Measurements from ENCODE around the gene BDKRB2. TPM values are rescaled to one million over a fixed set of nuclear protein-coding genes. Genes with fewer than 3 reads are reported as not detected.

BDKRB2 gene
- total RNA-seq, 1 donor from 2014 or later: 10.1 TPM

DNA sequence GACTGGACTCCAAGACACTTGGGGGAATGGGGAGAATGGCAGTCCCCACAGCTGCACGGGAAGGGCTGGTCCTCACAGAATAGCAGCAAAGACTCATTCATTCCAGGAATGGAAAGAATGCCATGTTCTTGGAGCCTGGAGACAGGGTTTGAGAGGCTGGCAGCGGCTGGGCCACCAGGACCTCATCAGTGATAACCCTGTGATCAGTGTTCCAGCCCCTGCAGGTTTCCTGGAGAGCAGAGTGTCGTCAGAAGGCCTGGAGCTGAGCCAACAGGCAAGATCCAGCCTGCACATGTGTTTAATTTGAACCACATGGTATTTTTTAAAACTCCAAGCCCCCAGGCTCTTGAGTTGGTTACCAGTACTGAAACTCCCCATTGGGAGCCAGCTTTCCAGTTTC is 62.7 kb downstream of the BDKRB2 start:
- DNase-seq (ENCODE audit: low spot score in 2 of 2, unreplicated experiment in 2 of 2): peak; percentile 69 to 76
- Mint-ChIP-seq H3K4me3 (no peak overlapping the region), H3K36me3 (peaks cover 18% of the 10 kb centered on the region), H3K27me3 (ENCODE audit: low read depth) (no peaks in the 10 kb centered on the region), H3K9me3 (peaks cover 6% of the 10 kb centered on the region), H3K27ac (peak overlapping the region; percentile 98), H3K4me1 (peaks cover 68% of the 10 kb centered on the region)
- TF ChIP-seq CTCF (IDR thresholded peaks at IDR 0.05; ENCODE audit: unreplicated experiment): no peak

DNA sequence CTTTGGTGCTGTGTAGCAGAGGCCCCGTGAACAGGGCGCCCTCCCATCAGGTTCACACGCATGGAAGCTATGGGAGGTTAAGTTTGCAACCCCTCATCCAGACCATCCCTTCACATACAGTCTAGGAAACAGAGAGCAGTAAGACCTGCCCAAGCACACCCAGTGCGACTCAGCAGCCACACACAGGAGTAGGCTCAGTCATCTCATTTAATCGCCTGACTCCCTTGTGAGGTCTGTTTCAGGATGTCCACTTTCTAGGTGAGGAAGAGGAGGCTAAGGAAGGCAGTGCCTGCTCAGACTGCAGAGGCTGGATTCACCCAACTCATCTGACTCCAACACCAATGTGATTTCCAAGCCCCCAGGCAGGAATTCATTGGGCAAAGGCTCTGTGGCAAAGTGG is 63.3 kb downstream of the BDKRB2 start:
- peaks cover 18% of the 10 kb centered on the region for H3K36me3 Mint-ChIP-seq
- H3K27ac Mint-ChIP-seq: peak overlapping the region; percentile 98
- no peak for TF ChIP-seq CTCF (IDR thresholded peaks at IDR 0.05; ENCODE audit: unreplicated experiment)
- H3K4me3 Mint-ChIP-seq: no peak overlapping the region
- no peaks in the 10 kb centered on the region for H3K27me3 Mint-ChIP-seq (ENCODE audit: low read depth)
- no peak for DNase-seq (ENCODE audit: low spot score in 2 of 2, unreplicated experiment in 2 of 2)
- H3K4me1 Mint-ChIP-seq: peaks cover 66% of the 10 kb centered on the region
- peaks cover 6% of the 10 kb centered on the region for H3K9me3 Mint-ChIP-seq

GRCh38 chr14:96268431-96269358 is 64.1 kb downstream of the BDKRB2 start:
- Mint-ChIP-seq H3K27ac (peak overlapping the region; percentile 98), H3K36me3 (peaks cover 18% of the 10 kb centered on the region), H3K27me3 (ENCODE audit: low read depth) (no peaks in the 10 kb centered on the region), H3K4me3 (no peak overlapping the region), H3K4me1 (peaks cover 73% of the 10 kb centered on the region), H3K9me3 (peaks cover 10% of the 10 kb centered on the region)
- no peak for TF ChIP-seq CTCF (IDR thresholded peaks at IDR 0.05; ENCODE audit: unreplicated experiment)
- no peak for DNase-seq (ENCODE audit: low spot score in 2 of 2, unreplicated experiment in 2 of 2)

GRCh38 chr14:96269359-96269710 is 64.7 kb downstream of the BDKRB2 start:
- Mint-ChIP-seq H3K27me3 (ENCODE audit: low read depth) (no peaks in the 10 kb centered on the region), H3K4me1 (peaks cover 73% of the 10 kb centered on the region), H3K9me3 (peaks cover 10% of the 10 kb centered on the region), H3K4me3 (no peak overlapping the region), H3K36me3 (peaks cover 12% of the 10 kb centered on the region), H3K27ac (peak overlapping the region; percentile 98)
- TF ChIP-seq CTCF (IDR thresholded peaks at IDR 0.05; ENCODE audit: unreplicated experiment): no peak
- DNase-seq (ENCODE audit: low spot score in 2 of 2, unreplicated experiment in 2 of 2): no peak

GRCh38 chr14:96270565-96271420 is 66.2 kb downstream of the BDKRB2 start:
- TF ChIP-seq CTCF (IDR thresholded peaks at IDR 0.05; ENCODE audit: unreplicated experiment): no peak
- no peak for DNase-seq (ENCODE audit: low spot score in 2 of 2, unreplicated experiment in 2 of 2)
- H3K4me1 Mint-ChIP-seq: peaks cover 74% of the 10 kb centered on the region
- peak overlapping the region; percentile 68 for H3K27ac Mint-ChIP-seq
- H3K27me3 Mint-ChIP-seq (ENCODE audit: low read depth): no peaks in the 10 kb centered on the region
- no peak overlapping the region for H3K4me3 Mint-ChIP-seq
- peaks cover 10% of the 10 kb centered on the region for H3K9me3 Mint-ChIP-seq
- H3K36me3 Mint-ChIP-seq: peaks cover 8% of the 10 kb centered on the region
